Measurements from ENCODE around the gene ASAP2.

The ASAP2 gene

GRCh38 chr2:9288681-9289338 is 82.2 kb downstream of the ASAP2 start:
- DNase-seq (ENCODE audit: insufficient read length, low spot score) (no peak), FAIRE-seq (no peak)
- TF ChIP-seq, protein P1, sequence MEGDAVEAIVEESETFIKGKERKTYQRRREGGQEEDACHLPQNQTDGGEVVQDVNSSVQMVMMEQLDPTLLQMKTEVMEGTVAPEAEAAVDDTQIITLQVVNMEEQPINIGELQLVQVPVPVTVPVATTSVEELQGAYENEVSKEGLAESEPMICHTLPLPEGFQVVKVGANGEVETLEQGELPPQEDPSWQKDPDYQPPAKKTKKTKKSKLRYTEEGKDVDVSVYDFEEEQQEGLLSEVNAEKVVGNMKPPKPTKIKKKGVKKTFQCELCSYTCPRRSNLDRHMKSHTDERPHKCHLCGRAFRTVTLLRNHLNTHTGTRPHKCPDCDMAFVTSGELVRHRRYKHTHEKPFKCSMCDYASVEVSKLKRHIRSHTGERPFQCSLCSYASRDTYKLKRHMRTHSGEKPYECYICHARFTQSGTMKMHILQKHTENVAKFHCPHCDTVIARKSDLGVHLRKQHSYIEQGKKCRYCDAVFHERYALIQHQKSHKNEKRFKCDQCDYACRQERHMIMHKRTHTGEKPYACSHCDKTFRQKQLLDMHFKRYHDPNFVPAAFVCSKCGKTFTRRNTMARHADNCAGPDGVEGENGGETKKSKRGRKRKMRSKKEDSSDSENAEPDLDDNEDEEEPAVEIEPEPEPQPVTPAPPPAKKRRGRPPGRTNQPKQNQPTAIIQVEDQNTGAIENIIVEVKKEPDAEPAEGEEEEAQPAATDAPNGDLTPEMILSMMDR (IDR thresholded peaks at IDR 0.05; ENCODE audit: insufficient read depth, missing control alignments) = no peak

DNA sequence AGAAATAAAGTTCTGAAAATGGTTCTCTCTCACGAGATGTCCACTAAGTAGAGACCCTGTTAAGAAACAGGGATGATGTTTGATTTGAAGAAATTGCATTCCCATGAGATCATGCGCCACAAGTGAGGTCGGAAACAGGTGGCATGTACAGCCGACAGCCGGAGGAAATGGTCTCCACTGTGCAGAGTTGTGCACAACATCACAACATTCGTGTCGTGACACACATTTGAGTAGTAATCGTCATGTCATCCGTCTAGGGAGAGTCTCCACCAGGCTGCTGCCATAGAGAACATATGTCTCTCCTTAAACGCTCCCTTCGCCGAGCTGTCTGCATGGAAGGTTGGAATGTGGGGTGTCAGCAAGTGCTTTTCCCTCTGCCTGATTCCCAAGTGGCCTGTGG is 84.7 kb downstream of the ASAP2 start:
- TF ChIP-seq, protein P1 (IDR thresholded peaks at IDR 0.05; ENCODE audit: insufficient read depth, missing control alignments) = no peak

DNA sequence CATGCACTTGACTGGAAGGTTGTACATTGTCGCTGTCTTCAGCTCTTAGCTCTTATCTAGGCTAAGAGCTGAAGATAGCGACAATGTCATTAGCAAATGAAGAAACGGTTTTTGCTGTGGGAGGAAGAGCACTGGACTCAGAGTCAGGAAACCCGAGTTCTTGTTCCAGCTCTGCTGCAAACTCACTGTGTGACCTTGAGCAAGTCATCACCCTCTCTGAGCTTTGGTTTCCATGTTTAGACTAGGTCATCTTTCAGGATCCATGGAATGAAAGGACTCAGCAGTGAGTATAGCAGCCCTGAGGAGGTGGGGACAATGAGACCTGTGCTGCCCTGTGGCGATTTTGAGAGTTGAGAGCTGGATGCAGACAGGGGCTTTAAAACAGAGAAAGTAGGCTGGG is 85.3 kb downstream of the ASAP2 start:
- TF ChIP-seq, protein P1 (IDR thresholded peaks at IDR 0.05; ENCODE audit: insufficient read depth, missing control alignments) = no peak
- no peak for DNase-seq (ENCODE audit: insufficient read length, low spot score)
- no peak for FAIRE-seq

More for the DNA sequence above, 84.7 kb downstream of the ASAP2 start:
- FAIRE-seq (no peak), DNase-seq (ENCODE audit: insufficient read length, low spot score) (no peak)

GRCh38 chr2:9292426-9292825 is 85.8 kb downstream of the ASAP2 start:
- TF ChIP-seq, protein P1 (IDR thresholded peaks at IDR 0.05; ENCODE audit: insufficient read depth, missing control alignments) = no peak
- FAIRE-seq (no peak), DNase-seq (ENCODE audit: insufficient read length, low spot score) (no peak)

GRCh38 chr2:9294764-9295163 is 88.2 kb downstream of the ASAP2 start:
- FAIRE-seq = no peak
- no peak for DNase-seq (ENCODE audit: insufficient read length, low spot score)
- TF ChIP-seq, protein P1 (IDR thresholded peaks at IDR 0.05; ENCODE audit: insufficient read depth, missing control alignments) = no peak

GRCh38 chr2:9296559-9296958 is 89.9 kb downstream of the ASAP2 start:
- FAIRE-seq (no peak), DNase-seq (ENCODE audit: insufficient read length, low spot score) (no peak)
- TF ChIP-seq, protein P1 (IDR thresholded peaks at IDR 0.05; ENCODE audit: insufficient read depth, missing control alignments) = no peak

- TF ChIP-seq, protein P1 (IDR thresholded peaks at IDR 0.05; ENCODE audit: insufficient read depth, missing control alignments) = no peak
- FAIRE-seq (no peak), DNase-seq (ENCODE audit: insufficient read length, low spot score) (no peak)
Measured at GRCh38 chr2:9297156-9297555, 90.5 kb downstream of the ASAP2 start.
